Spleen (tissue), 11 donors: Measurements from ENCODE around the gene PPP1R3D. TPM values are rescaled to one million over a fixed set of nuclear protein-coding genes. Genes with fewer than 3 reads are reported as not detected.

Experiments
- DNase-seq: peaks from one replicate; pipeline ENCODE4 v3.0.0-alpha.2; 2020
- H3K27ac ChIP-seq, 8 donors: fragments of 200-600 bp; sonication (generic) in 7 of 8; 1 replicate in 4 of 8; 2 replicates in 4 of 8; pipeline versions ENCODE4 v1.5.0 to v1.8.0; 2016 to 2021; ENCODE audit warnings: inconsistent platforms in 4 of 8, mild to moderate bottlenecking in 4 of 8, moderate library complexity in 1 of 8
- H3K27me3 ChIP-seq, 7 donors: fragments of 200-600 bp; sonication (generic) in 6 of 7; replicated peaks in 1 of 7; 1 replicate in 4 of 7; 2 replicates in 3 of 7; pipeline versions ENCODE4 v1.5.0 to v1.8.0; 2016 to 2021; ENCODE audit warnings: inconsistent platforms in 3 of 7, mild to moderate bottlenecking in 1 of 7
- H3K36me3 ChIP-seq, 6 donors: fragments of 200-600 bp; sonication (generic) in 5 of 6; 1 replicate in 4 of 6; 2 replicates in 2 of 6; pipeline versions ENCODE4 v1.5.0 to v1.8.0; 2016 to 2021; ENCODE audit warnings: inconsistent platforms in 2 of 6
- H3K4me1 ChIP-seq, 6 donors: fragments of 200-600 bp; sonication (generic) in 5 of 6; 1 replicate in 3 of 6; 2 replicates in 3 of 6; pipeline versions ENCODE4 v1.5.0 to v1.8.0; 2016 to 2021; ENCODE audit warnings: inconsistent platforms in 3 of 6
- H3K4me3 ChIP-seq, 8 donors: fragments of 200-600 bp; sonication (generic) in 7 of 8; 1 replicate in 4 of 8; 2 replicates in 4 of 8; pipeline versions ENCODE4 v1.5.0 to v1.8.0; 2016 to 2021; ENCODE audit warnings: inconsistent platforms in 4 of 8, mild to moderate bottlenecking in 4 of 8, moderate library complexity in 2 of 8
- H3K9me3 ChIP-seq, 8 donors: fragments of 200-600 bp; sonication (generic) in 7 of 8; 1 replicate in 4 of 8; 2 replicates in 4 of 8; pipeline versions ENCODE4 v1.5.0 to v1.8.0; 2016 to 2021; ENCODE audit warnings: inconsistent platforms in 4 of 8
- POLR2A ChIP-seq, 3 donors: fragments of 450-650 bp; IDR thresholded peaks; one replicate each; pipeline ENCODE4 v1.5.1; 2017; ENCODE audit warnings: antibody characterized with exemption in 3 of 3, mild to moderate bottlenecking in 1 of 3
- POLR2AphosphoS5 ChIP-seq, 3 donors: sonication (generic); formaldehyde crosslinking; IDR thresholded peaks; one replicate each; pipeline ENCODE4 v1.5.1; 2017; ENCODE audit warnings: antibody characterized with exemption in 3 of 3
- WGBS, 5 donors: extraction: QIAGEN DNeasy Blood & Tissue Kit in 3 of 5; methylation state at CpG; one replicate each; pipeline versions ENCODE4 v1.1.5 to v1.1.7; 2013 to 2018; 5-methylcytosine and 5-hydroxymethylcytosine counted together
- intact Hi-C: fragments of 100-400 bp; cut with DNase I; formaldehyde crosslinking; loops from one replicate; pipeline ENCODE4 v1.15.0; 2023; ENCODE audit warnings: low total_unique reads
- polyA plus RNA-seq, 3 donors: library from polyadenylated mRNA; stranded (reverse); fragments of 200-250 nt; gene quantifications; one replicate each; pipeline ENCODE4 v1.2.1, GENCODE V29; 2013
- total RNA-seq, 7 donors: library from RNA; depleted of rRNA in 3 of 7; stranded (reverse); fragments of >200 nt in 3 of 7; fragmentation: NEBNext Ultra II Directional in 4 of 7; extraction: Animal tissue kit (Norgen Biotek cat#: 25700) in 4 of 7; gene quantifications; one replicate each; pipeline versions ENCODE4 v1.1.0 to v1.2.1, GENCODE V29; 2016 to 2021
- TF ChIP-seq, protein P1 (sequence below), 11 experiments: fragments of 200-600 bp in 7 of 11; fragments of 450-650 bp in 4 of 11; sonication (generic) in 4 of 11; IDR thresholded peaks in 8 of 11; conservative IDR thresholded peaks in 3 of 11; 1 replicate in 7 of 11; 2 replicates in 4 of 11; pipeline versions ENCODE4 v1.4.0 to v1.8.0; 2016 to 2021; ENCODE audit warnings: antibody characterized with exemption in 11 of 11, inconsistent platforms in 4 of 11, mild to moderate bottlenecking in 1 of 11
- donor health status: healthy with polysubstance abuse.
- donor health status: DM: no; HTN: no; CAD: no; lungs with moderate emphysema.
- donor health status: DM: no; HTN: no; CAD: no.
- donor health status: Bipolar disorder and iron deficiency.
- donor health status: healthy.
- donor health status: DM: no; HTN: no; CAD: no.
- donor health status: DM: yes; HTN: yes; CAD: no.

The PPP1R3D gene
- total and polyA plus RNA-seq, 10 donors: 3.1 to 24.9 (median 12.5) TPM

DNA sequence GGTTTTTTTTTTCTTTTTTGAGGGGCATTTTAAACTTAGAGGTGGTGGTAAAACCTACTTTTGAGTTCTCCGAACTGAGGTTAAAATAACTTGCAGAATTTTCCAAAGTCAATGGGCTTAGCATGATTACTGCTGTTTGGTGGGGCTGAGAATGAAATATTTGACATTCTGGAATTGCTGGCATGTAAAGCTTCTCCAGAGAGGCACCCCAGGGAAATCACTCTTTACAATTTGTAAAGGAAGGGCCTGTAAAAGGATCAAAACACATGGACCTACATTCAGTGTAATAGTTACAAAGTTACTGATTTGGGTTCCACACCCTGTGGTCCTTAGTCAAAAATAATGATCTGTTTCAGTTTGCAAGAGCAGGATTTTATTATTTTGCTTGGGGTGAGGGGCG, 5.6 kb upstream of the PPP1R3D start:
- Histone ChIP-seq H3K4me1 (peaks cover 15 to 84% (median 39%) of the 10 kb centered on the region in 6 donors), H3K4me3 (no peak overlapping the region), H3K27me3 (no peaks in the 10 kb centered on the region), H3K9me3 (no peaks in the 10 kb centered on the region), H3K27ac (no peak overlapping the region), H3K36me3 (peaks cover 0 to 47% (median 26%) of the 10 kb centered on the region in 6 donors)
- intact Hi-C loops: no loop called here
- no peak for DNase-seq
- TF ChIP-seq POLR2AphosphoS5 (IDR thresholded peaks at IDR 0.05): no peak
- no peak for TF ChIP-seq POLR2A (IDR thresholded peaks at IDR 0.05)
- TF ChIP-seq, protein P1, sequence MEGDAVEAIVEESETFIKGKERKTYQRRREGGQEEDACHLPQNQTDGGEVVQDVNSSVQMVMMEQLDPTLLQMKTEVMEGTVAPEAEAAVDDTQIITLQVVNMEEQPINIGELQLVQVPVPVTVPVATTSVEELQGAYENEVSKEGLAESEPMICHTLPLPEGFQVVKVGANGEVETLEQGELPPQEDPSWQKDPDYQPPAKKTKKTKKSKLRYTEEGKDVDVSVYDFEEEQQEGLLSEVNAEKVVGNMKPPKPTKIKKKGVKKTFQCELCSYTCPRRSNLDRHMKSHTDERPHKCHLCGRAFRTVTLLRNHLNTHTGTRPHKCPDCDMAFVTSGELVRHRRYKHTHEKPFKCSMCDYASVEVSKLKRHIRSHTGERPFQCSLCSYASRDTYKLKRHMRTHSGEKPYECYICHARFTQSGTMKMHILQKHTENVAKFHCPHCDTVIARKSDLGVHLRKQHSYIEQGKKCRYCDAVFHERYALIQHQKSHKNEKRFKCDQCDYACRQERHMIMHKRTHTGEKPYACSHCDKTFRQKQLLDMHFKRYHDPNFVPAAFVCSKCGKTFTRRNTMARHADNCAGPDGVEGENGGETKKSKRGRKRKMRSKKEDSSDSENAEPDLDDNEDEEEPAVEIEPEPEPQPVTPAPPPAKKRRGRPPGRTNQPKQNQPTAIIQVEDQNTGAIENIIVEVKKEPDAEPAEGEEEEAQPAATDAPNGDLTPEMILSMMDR (IDR thresholded peaks at IDR 0.05 in 8 of 11, conservative IDR thresholded peaks at IDR 0.05 in 3 of 11): no peak
- 92 to 97% (median 96%) methylated on average over 2 of the region's 2 CpGs for WGBS, 5 donors

DNA sequence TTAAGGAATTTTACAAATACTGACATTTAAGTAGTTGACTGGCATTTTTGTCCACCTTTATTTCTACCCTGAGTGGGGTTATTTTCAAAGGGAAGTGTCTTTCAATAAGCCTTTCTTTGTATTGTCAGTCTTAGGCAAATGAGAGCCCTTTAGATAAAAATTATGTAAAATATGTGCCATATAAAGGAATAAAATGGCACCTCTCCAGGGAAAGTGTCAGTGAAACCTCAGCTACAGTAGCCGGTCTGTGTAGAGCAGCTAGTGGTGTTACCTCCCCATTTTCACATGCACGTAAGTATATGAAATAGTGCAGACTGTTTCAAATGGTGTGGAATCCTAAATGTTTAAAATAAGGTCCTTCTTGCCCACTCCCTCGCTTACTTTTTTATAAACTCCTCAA, 5.1 kb upstream of the PPP1R3D start:
- H3K4me1 ChIP-seq: peaks cover 15 to 84% (median 39%) of the 10 kb centered on the region in 6 donors
- TF ChIP-seq POLR2A (IDR thresholded peaks at IDR 0.05): no peak
- TF ChIP-seq, protein P1 (IDR thresholded peaks at IDR 0.05 in 8 of 11, conservative IDR thresholded peaks at IDR 0.05 in 3 of 11): no peak
- no peak for TF ChIP-seq POLR2AphosphoS5 (IDR thresholded peaks at IDR 0.05)
- no peak overlapping the region for H3K27ac ChIP-seq
- peaks cover 0 to 45% (median 26%) of the 10 kb centered on the region in 6 donors for H3K36me3 ChIP-seq
- H3K9me3 ChIP-seq: no peaks in the 10 kb centered on the region
- no peak for DNase-seq
- intact Hi-C loops: no loop called here
- 75 to 89% (median 82%) methylated on average over 3 of the region's 3 CpGs for WGBS, 5 donors
- no peak overlapping the region for H3K4me3 ChIP-seq
- no peaks in the 10 kb centered on the region for H3K27me3 ChIP-seq

DNA sequence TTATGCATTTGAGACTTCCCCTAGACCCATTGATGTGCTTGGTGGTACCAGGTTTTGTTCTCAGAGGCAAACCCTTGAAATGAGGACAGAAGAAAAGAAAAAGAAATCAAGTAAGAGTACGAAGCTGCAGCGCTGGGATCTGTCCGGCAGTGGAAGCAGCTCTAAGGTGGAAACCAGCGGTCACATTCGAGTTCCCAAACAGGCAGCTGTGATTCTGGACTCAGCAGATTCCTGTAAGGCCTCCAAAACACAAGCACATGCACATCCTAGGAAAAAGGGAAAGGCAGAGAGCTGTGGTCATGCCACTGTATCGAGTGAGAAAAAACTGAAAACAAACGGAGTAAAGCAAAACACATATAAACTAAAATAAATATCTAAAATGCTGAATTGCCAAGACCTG, 4.6 kb upstream of the PPP1R3D start:
- intact Hi-C loops: no loop called here
- H3K27me3 ChIP-seq: no peaks in the 10 kb centered on the region
- no peak for TF ChIP-seq POLR2AphosphoS5 (IDR thresholded peaks at IDR 0.05)
- TF ChIP-seq, protein P1 (IDR thresholded peaks at IDR 0.05 in 8 of 11, conservative IDR thresholded peaks at IDR 0.05 in 3 of 11): no peak
- no peak for TF ChIP-seq POLR2A (IDR thresholded peaks at IDR 0.05)
- peaks cover 0 to 44% (median 26%) of the 10 kb centered on the region in 6 donors for H3K36me3 ChIP-seq
- H3K4me1 ChIP-seq: peaks cover 15 to 84% (median 39%) of the 10 kb centered on the region in 6 donors
- H3K4me3 ChIP-seq: no peak overlapping the region
- H3K9me3 ChIP-seq: no peaks in the 10 kb centered on the region
- 90 to 95% (median 95%) methylated on average over 7 of the region's 7 CpGs for WGBS, 5 donors
- no peak for DNase-seq
- no peak overlapping the region for H3K27ac ChIP-seq

DNA sequence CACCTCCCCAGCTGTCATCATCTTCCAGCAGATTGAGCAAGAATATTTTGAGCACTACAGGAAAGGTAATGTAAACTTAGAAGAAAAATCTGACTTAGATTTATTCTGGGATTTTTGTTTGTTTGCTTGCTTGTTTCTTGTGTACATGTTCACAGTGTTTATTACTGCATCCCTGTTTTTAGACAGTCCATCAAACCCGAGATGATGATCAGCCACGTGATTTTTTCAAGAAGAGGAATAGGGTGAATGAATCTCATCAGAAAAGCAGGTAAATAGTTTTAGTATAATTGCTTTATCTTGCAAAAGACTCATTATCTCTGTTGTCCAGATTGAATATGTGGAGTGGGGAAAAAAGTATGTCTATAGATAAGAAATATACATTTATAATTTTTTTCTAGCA, 2.1 kb upstream of the PPP1R3D start:
- intact Hi-C loops: no loop called here
- H3K4me1 ChIP-seq: peaks cover 28 to 83% (median 46%) of the 10 kb centered on the region in 6 donors
- TF ChIP-seq POLR2A (IDR thresholded peaks at IDR 0.05) (no peak), POLR2AphosphoS5 (IDR thresholded peaks at IDR 0.05) (no peak)
- TF ChIP-seq, protein P1 (IDR thresholded peaks at IDR 0.05 in 8 of 11, conservative IDR thresholded peaks at IDR 0.05 in 3 of 11): no peak
- peaks cover 0 to 44% (median 26%) of the 10 kb centered on the region in 6 donors for H3K36me3 ChIP-seq
- 81 to 91% (median 85%) methylated on average over 2 of the region's 2 CpGs for WGBS, 5 donors
- H3K27ac ChIP-seq: peak overlapping the region in 6 of 8 donors; percentile 94 to 99 (median 98)
- no peak for DNase-seq
- no peaks in the 10 kb centered on the region for H3K9me3 ChIP-seq
- H3K4me3 ChIP-seq: peak overlapping the region in 1 of 8 donors; percentile 95
- H3K27me3 ChIP-seq: no peaks in the 10 kb centered on the region
